Left lung (tissue), 10 donors: ENCODE data around the gene MYLK3. TPM values are rescaled to one million over a fixed set of nuclear protein-coding genes. Genes with fewer than 3 reads are reported as not detected.
"Not testable (repeated sequence)": the region's sequence is repeated elsewhere in the genome, so short reads cannot be mapped to it uniquely, and the experiment has no call there.

Experiments used
- ATAC-seq: fragments of 200-7000 bp; cut with Tn5 transposase; one replicate; pipeline ENCODE4 v1.9.1; 2020; ENCODE audit warnings: moderate library complexity
- DNase-seq, 4 donors: peaks; one replicate each; pipeline ENCODE4 v3.0.0-alpha.2; 2013 to 2020
- H3K27ac ChIP-seq, 2 donors: fragments of 200-600 bp; sonication (generic) in 1 of 2; one replicate each; pipeline versions ENCODE4 v1.5.0 to v1.8.0; 2020 to 2021
- H3K27me3 ChIP-seq, 2 donors: fragments of 200-600 bp; sonication (generic) in 1 of 2; one replicate each; pipeline versions ENCODE4 v1.5.0 to v1.8.0; 2020 to 2021
- H3K36me3 ChIP-seq, 2 donors: fragments of 200-600 bp; sonication (generic) in 1 of 2; one replicate each; pipeline versions ENCODE4 v1.5.0 to v1.8.0; 2020 to 2021
- H3K4me1 ChIP-seq, 2 donors: fragments of 200-600 bp; one replicate each; pipeline ENCODE4 v1.8.0; 2021
- H3K4me3 ChIP-seq, 2 donors: fragments of 200-600 bp; sonication (generic) in 1 of 2; one replicate each; pipeline versions ENCODE4 v1.5.0 to v1.8.0; 2020 to 2021; ENCODE audit warnings: mild to moderate bottlenecking in 1 of 2
- H3K9me3 ChIP-seq, 2 donors: fragments of 200-600 bp; sonication (generic) in 1 of 2; one replicate each; pipeline versions ENCODE4 v1.5.0 to v1.8.0; 2020 to 2021
- CTCF ChIP-seq, 2 donors: fragments of 200-600 bp; sonication (generic) in 1 of 2; IDR thresholded peaks; one replicate each; pipeline versions ENCODE4 v1.5.0 to v1.8.0; 2021; ENCODE audit warnings: antibody characterized with exemption in 2 of 2
- intact Hi-C, 2 donors: fragments of 100-400 bp; cut with DNase I; formaldehyde crosslinking; loops; one replicate each; pipeline versions ENCODE4 v1.11.2 to v1.14.2; 2022
- polyA plus RNA-seq, 6 donors: library from polyadenylated mRNA; unstranded; fragments of 120-200 nt; gene quantifications; one replicate each; pipeline ENCODE4 v1.2.1, GENCODE V29; 2013; ENCODE audit not compliant: insufficient read length in 6 of 6
- total RNA-seq, 2 donors: library from RNA; stranded (reverse); fragmentation: NEBNext Ultra II Directional; extraction: Animal tissue kit (Norgen Biotek cat#: 25700); gene quantifications; one replicate each; pipeline ENCODE4 v1.2.1, GENCODE V29; 2021
- donor health status: DM: no; HTN: yes; CAD: no.
- donor health status: DM: no; HTN: no; CAD: no.

MYLK3 gene
- total and polyA plus RNA-seq, 8 donors = 0.03 to 1.2 (median 0.58) TPM

- intact Hi-C loops = no loop called here
- H3K4me3 ChIP-seq = peak overlapping the region in 1 of 2 donors; percentile 87
- no peak for TF ChIP-seq CTCF (IDR thresholded peaks at IDR 0.05)
Measured at GRCh38 chr16:46686815-46687473, 61.2 kb downstream of the MYLK3 start.

GRCh38 chr16:46681867-46682266 lies 66.3 kb downstream of the MYLK3 start:
- H3K4me1 ChIP-seq = peaks cover 5 to 25% of the 10 kb centered on the region in 2 donors
- ATAC-seq, intact Hi-C loops, H3K9me3 ChIP-seq, H3K27ac ChIP-seq, DNase-seq, H3K4me3 ChIP-seq, H3K27me3 ChIP-seq: not testable (repeated sequence)
- H3K36me3 ChIP-seq = peaks cover 0 to 34% of the 10 kb centered on the region in 2 donors

More at GRCh38 chr16:46686815-46687473, 61.2 kb downstream of the MYLK3 start:
- Histone ChIP-seq H3K27ac (no peak overlapping the region), H3K9me3 (no peaks in the 10 kb centered on the region), H3K27me3 (no peaks in the 10 kb centered on the region), H3K36me3 (no peaks in the 10 kb centered on the region), H3K4me1 (peaks cover 16 to 58% of the 10 kb centered on the region in 2 donors)
- no peak for DNase-seq
- no peak for ATAC-seq

GRCh38 chr16:46677943-46678342 lies 70.2 kb downstream of the MYLK3 start:
- H3K27ac ChIP-seq, ATAC-seq, H3K4me1 ChIP-seq, DNase-seq, H3K4me3 ChIP-seq, H3K9me3 ChIP-seq, H3K27me3 ChIP-seq: not testable (repeated sequence)
- peaks cover 0 to 73% of the 10 kb centered on the region in 2 donors for H3K36me3 ChIP-seq
- intact Hi-C loops = loop anchor here in 1 of 2 donors (10.0 kb wide), 1 partner anchor 127 kb away; no protein-coding TSS in a partner anchor

- ATAC-seq (peak; percentile 99), DNase-seq (peak in 3 of 4 donors; percentile 26 to 48 (median 43))
- H3K9me3 ChIP-seq = no peaks in the 10 kb centered on the region
- H3K4me3 ChIP-seq = no peak overlapping the region
- H3K27me3 ChIP-seq = no peaks in the 10 kb centered on the region
- H3K4me1 ChIP-seq = no peaks in the 10 kb centered on the region
- peak; percentile 77 to 82 for TF ChIP-seq CTCF (IDR thresholded peaks at IDR 0.05)
- intact Hi-C loops = loop anchor here in 1 of 2 donors (10.0 kb wide), 1 partner anchor 131 kb away; no protein-coding TSS in a partner anchor
- peaks cover 0 to 100% of the 10 kb centered on the region in 2 donors for H3K36me3 ChIP-seq
- no peak overlapping the region for H3K27ac ChIP-seq
Measured at GRCh38 chr16:46673320-46674013, 74.7 kb downstream of the MYLK3 start.

- intact Hi-C loops = no loop called here
- DNase-seq = no peak
- no peak for ATAC-seq
- Histone ChIP-seq H3K4me3 (no peak overlapping the region), H3K9me3 (no peaks in the 10 kb centered on the region), H3K36me3 (peaks cover 0 to 94% of the 10 kb centered on the region in 2 donors), H3K27ac (no peak overlapping the region), H3K4me1 (peaks cover 0 to 20% of the 10 kb centered on the region in 2 donors), H3K27me3 (no peaks in the 10 kb centered on the region)
- TF ChIP-seq CTCF (IDR thresholded peaks at IDR 0.05) = no peak
Measured at GRCh38 chr16:46662123-46662522, 86.0 kb downstream of the MYLK3 start.

GRCh38 chr16:46658925-46659324 lies 89.2 kb downstream of the MYLK3 start:
- intact Hi-C loops = no loop called here
- Histone ChIP-seq H3K4me3 (no peak overlapping the region), H3K9me3 (no peaks in the 10 kb centered on the region), H3K4me1 (peaks cover 0 to 20% of the 10 kb centered on the region in 2 donors), H3K27me3 (no peaks in the 10 kb centered on the region), H3K36me3 (peaks cover 0 to 75% of the 10 kb centered on the region in 2 donors), H3K27ac (peak overlapping the region in 1 of 2 donors; percentile 68)
- DNase-seq = peak in 3 of 4 donors; percentile 13 to 78 (median 61)
- ATAC-seq = peak; percentile 92
- TF ChIP-seq CTCF (IDR thresholded peaks at IDR 0.05) = no peak
